GM23338 (cell line): Measurements from ENCODE around the gene ETV6.

Experiments
- CTCF ChIP-seq, 2 experiments: fragments of 200-600 bp in 1 of 2; sonication (generic) in 1 of 2; conservative IDR thresholded peaks; 2 replicates each; pipeline versions ENCODE4 v1.5.1 to v1.6.1; 2016 to 2017; ENCODE audit warnings: antibody characterized with exemption in 2 of 2, low read depth in 2 of 2, mild to moderate bottlenecking in 2 of 2, moderate library complexity in 1 of 2
- ETS1 ChIP-seq: IDR thresholded peaks from 2 replicates; pipeline ENCODE4 v1.6.1; 2016; ENCODE audit warnings: antibody characterized with exemption
- EZH2 ChIP-seq: fragments of 200-600 bp; sonication (generic); IDR thresholded peaks from one replicate; pipeline ENCODE4 v1.8.0; 2017; ENCODE audit warnings: antibody characterized with exemption, mild to moderate bottlenecking, low read depth; ENCODE audit not compliant: unreplicated experiment
- EZH2phosphoT487 ChIP-seq: fragments of 200-600 bp; sonication (generic); IDR thresholded peaks from one replicate; pipeline ENCODE4 v1.8.1; 2018; ENCODE audit warnings: antibody characterized with exemption; ENCODE audit not compliant: unreplicated experiment
- POLR2AphosphoS5 ChIP-seq: IDR thresholded peaks from 2 replicates; pipeline ENCODE4 v1.6.1; 2016; ENCODE audit warnings: antibody characterized with exemption, low read depth
- REST ChIP-seq: IDR thresholded peaks from one replicate; pipeline ENCODE4 v1.6.1; 2018; ENCODE audit warnings: antibody characterized with exemption; ENCODE audit not compliant: unreplicated experiment
- STAT1 ChIP-seq: IDR thresholded peaks from one replicate; pipeline ENCODE4 v1.6.1; 2016; ENCODE audit warnings: antibody characterized with exemption; ENCODE audit not compliant: unreplicated experiment

- TF ChIP-seq CTCF (conservative IDR thresholded peaks at IDR 0.05; ENCODE audit: low read depth in 2 of 2) (no peak), EZH2 (no peak), EZH2phosphoT487 (no peak), STAT1 (no peak), REST (no peak), POLR2AphosphoS5 (no peak), ETS1 (no peak)
Measured at GRCh38 chr12:11673666-11674461, 24.4 kb downstream of the ETV6 start.
